ENCODE measurements around the gene HIGD1C.
"Not testable (repeated sequence)": the region's sequence is repeated elsewhere in the genome, so short reads cannot be mapped to it uniquely, and the experiment has no call there.

The HIGD1C gene

DNA sequence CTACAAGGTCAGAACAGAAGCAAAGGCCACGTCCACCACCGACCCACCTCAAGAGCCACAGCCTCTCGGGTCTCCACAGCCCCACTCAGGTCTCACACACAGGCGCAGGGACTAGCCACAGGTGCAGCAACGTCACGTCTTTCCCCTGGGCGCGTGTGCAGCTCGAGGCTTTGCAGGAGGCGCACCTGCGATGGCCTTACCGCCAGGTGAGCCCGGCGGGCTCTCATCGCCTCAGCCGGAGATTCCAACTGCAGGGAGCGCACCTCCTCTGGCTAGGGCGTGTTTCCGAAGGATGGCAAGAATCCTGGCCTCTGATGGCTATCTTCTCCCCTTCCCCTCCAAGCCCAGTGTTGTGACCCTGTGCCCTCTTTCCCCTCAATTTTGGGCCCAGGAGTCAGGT is at the start of gene HIGD1C:
Gene HIGD1C, plus strand, starts transcription at position 35 of the 400 bp plus-strand sequence. CDS start 1,455 bp downstream, outside the sequence.
- DNase-seq (ENCODE audit: low read depth) = no peak

DNA sequence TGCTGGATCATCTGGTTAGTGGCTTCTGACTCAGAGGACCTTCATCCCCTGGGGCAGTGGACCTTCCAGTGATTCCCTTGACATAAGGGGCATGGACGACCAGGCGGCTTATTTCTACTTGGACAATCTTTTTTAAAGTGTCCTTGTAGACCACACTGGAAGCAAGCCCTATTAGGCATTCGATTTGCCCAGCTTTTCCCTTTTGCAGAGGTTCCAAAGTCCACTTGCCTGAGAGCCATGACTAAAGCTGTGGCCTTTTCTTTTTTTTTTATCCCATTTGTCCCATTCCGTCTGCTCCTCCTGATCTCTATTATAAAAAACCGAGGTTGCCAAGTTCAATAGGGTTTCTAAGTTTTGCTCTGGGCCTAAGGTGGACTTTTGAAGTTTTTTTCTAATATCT is 43.9 kb upstream of the HIGD1C start:
- DNase-seq (ENCODE audit: low read depth) = not testable (repeated sequence)

DNA sequence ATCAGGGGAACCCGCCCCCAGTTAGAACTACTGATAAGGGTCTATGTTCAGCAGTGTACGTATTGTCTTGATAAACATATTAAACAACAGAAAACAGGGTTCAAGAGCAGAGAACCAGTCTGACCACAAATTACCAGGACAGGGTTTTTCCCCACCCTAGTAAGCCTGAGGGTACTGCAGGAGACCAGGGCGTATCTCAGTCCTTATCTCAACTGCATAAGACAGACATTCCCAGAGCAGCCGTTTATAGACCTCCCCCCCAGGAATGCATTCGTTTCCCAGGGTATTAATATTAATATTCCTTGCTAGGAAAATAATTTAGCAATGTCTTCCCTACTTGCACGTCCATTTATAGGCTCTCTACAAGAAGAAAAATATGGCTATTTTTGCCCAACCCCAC is 40.0 kb upstream of the HIGD1C start:
- not testable (repeated sequence) for DNase-seq (ENCODE audit: low read depth)

DNA sequence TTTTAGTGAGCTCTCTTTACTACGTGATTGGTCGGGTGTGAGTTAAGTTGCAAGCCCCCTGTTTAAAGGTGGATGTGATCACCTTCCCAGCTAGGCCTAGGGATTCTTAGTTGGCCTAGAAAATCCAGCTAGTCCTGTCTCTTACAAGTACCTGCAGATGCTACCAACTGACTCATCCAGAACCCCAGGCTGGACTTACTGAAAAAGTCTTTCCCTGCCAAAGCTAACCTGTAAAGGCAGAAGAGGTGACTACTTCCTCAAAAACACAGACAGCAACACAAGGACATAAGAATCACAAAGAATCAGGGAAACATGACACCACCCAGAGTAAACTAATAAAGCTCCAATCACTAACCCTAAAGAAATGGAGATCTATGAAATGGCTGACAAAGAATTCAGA is 39.1 kb upstream of the HIGD1C start:
- no peak for DNase-seq (ENCODE audit: low read depth)

DNA sequence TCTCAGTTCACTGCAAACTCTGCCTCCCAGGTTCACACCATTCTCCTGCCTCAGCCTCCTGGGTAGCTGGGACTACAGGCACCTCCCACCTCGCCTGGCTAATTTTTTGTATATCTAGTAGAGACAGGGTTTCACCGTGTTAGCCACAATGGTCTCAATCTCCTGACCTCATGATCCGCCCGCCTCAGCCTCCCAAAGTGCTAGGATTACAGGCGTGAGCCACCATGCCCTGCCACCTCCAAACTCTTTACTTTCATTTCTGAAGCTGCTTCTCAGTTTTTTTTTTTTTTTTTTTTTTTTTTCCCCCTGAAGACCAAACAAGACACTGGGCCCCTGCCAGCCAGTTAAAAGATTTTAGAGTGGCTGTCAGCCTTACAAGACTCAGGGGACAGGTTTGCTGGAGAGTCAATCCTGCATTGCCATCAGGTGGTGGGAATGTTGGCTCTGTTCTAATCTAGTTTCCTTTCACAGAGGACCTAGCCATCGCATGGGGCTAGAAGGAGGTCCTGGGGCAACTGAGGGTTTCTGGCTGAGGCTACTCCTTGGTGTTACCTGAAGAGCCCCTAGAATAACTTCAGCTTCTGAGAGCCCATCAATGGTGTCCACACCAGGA is 37.4 kb upstream of the HIGD1C start:
- DNase-seq (ENCODE audit: low read depth) = no peak

DNA sequence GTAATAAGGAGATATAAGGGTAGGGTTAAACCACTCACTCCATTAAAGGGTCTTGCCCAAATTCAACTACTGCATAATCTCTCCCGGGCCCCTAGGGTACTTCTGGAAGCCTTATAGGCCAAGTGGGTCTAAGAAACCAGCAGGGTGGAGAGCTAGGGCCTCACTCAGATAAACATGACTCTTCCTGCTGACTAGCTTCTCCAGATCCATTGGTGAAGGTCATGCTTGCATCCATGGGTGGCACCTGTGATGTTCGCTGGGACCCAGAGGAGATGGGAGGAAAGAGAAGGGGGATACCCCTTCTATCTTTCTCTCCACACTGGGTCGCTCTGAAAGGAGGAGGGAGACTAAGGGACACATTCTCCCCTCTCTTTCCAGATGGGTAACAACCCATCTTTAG is 36.1 kb upstream of the HIGD1C start:
- no peak for DNase-seq (ENCODE audit: low read depth)

DNA sequence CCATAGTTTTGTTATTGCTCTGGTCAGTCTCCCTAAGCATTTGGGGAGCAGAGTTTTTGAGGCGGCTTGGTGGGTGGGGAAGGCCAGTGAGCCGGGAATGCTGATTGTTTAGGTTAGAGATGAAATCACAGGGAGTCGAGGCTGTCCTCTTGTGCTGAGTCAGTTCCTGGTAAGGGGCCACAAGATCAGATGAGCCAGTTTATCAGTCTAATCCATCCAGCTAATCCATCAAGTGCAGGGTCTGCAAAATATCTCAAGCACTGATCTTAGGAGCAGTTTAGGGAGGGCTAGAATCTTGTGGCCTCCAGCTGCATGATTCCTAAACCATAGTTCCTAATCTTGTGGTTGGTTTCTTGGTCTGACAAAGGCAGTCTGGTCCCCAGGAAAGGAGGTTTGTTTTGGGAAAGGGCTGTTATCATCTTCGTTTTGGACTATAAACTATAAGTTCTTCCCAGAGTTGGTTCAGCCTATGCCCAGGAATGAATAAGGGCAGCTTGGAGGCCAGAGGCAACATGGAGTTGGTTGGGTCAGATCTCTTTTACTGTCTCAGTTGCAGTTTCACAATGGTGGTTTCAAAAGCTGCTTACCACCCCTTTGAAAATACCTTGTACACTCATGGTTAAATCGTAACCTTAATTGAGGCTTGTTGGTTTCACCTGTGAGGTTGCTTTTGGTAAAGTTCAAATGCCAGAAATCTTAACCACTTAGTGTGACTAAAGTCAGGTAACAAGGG is 33.6 kb upstream of the HIGD1C start:
- no peak for DNase-seq (ENCODE audit: low read depth)

DNA sequence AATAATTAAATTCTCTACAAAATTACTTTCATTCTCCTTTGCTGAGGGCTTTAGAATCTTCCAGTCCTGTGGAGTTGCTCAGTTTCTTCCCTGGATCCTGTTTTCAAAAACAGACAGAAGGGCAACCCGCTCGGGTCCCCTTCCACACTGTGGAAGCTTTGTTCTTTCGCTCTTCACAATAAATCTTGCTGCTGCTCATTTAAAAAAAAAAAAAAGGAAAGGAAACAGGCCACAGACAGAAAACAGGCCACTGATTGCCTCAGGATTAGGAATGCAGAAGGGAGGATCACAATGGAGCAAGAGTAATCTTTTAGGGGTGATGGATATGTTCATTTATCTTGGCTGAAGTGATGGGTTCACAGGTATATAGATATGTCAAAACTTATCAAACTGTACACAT is 29.5 kb upstream of the HIGD1C start:
- DNase-seq (ENCODE audit: low read depth) = no peak

DNA sequence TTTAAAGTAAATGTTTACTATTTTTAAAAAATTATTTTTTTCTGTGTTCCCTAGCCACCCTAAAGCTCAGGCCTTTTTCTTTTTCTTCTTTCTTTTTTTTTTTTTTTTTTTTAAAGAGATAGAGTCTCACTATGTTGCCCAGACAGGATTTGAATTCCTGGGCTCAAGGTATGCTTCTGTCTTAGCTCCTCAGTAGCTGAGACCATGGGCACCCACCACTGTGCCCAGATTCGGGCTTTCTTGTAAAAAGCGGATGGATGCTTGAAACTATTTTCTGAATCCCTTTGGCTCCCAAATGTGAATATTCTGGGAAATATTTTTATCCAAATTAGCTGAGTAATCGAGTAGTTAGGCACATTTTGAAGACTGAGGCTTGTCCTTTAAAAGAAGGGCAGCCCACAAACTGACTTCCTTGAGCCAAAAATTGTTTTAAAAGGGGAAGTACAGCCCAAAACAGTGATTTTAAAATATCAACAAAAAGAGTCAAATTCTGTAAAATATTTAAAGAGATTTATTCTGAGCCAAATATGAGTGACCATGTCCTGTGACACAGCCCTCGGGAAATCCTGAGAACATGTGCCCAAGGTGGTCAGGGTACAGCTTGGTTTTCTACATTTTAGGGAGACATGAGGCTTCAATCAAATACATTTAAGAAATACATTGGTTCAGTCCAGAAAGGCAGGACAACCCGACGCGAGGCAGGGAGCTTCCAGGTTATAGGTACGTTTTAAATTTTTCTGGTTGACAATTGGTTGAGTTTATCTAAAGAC is 28.8 kb upstream of the HIGD1C start:
- no peak for DNase-seq (ENCODE audit: low read depth)

DNA sequence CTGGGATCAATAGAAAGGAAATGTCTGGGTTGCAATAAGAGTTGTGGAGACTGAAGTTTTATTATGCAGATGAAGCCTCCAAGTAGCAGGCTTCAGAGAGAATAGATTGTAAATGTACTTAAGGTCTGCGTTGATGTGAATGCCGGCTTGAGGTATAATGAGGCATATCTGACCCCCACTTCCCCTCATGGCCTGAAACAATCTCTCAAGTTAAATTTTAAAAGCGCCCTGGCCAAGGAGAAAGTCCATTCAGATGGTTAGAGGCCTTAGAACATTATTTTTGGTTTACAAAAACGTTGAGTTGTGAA is 28.3 kb upstream of the HIGD1C start:
- no peak for DNase-seq (ENCODE audit: low read depth)

DNA sequence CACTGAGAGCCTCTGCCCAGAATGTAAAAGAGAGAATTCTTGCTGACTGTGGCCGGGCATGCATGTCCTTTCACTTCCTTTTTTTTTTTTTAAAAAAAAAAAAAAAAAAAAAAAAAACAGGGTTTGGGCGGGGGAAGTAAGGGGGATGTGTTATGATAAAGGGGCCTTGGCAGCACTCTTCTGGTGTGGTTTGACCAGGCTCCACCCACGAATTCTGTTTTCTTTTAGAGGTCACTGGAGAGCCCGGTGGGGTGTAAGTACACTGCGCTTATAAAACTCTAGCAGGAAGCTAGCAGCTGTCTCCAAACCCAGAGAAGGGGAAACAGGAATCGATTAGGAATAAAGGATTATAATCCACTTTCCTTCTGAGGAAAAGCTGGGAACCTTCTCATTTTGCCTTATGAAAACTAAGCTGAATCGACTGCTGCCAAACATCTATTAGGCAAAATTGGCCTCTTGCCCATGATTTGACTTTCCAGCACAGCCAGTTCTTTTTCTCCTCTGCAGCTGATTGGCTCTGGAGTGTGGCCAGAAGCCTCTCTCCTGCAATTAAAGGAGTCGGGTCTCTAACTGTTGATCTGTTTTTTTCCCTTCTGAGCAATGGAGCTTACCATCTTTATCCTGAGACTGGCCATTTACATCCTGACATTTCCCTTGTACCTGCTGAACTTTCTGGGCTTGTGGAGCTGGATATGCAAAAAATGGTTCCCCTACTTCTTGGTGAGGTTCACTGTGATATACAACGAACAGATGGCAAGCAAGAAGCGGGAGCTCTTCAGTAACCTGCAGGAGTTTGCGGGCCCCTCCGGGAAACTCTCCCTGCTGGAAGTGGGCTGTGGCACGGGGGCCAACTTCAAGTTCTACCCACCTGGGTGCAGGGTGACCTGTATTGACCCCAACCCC is 27.7 kb upstream of the HIGD1C start:
- DNase-seq (ENCODE audit: low read depth) = peak; percentile 10

DNA sequence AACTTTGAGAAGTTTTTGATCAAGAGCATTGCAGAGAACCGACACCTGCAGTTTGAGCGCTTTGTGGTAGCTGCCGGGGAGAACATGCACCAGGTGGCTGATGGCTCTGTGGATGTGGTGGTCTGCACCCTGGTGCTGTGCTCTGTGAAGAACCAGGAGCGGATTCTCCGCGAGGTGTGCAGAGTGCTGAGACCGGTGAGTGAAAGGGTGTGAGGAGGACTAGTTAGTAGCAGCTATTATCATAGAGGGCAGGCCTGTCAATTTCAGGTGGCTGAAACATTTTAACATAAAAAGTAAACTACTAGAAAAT is 27.0 kb upstream of the HIGD1C start:
- no peak for DNase-seq (ENCODE audit: low read depth)

DNA sequence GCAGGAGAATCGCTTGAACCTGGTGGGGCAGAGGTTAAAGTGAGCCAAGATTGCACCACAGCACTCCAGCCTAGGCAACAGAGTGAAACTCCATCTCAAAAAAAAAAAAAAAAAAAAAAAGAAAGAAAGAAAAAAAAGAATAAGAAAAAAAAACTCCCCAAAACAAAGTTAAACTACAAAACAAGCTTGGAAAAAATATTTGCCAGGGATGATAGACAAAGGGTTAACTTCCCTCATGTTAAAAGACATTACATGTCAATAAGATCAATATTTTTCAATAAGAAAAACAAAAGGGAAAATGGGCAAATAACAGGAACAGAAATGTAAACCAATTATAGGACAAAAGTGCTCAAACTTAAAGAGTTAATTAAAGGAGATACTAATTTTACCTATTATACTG is 26.4 kb upstream of the HIGD1C start:
- no peak for DNase-seq (ENCODE audit: low read depth)

DNA sequence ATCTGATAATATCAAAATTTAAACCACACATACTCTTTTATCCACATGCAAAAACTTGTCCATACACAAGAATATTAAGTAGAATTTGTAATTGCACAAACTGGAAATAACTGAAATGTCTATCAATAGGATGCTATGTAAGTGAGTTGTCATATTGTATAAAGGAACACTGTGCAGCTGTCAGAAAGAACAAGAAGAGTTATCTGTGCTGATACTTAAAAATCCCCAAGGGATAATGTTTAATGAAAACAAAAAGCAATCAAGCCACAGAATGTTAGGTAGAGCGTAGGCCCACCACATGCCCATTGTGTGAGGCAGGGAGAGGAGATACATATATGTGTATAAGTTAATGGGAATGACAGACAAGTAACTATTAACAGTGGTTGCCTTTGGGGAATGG is 25.9 kb upstream of the HIGD1C start:
- DNase-seq (ENCODE audit: low read depth) = no peak

DNA sequence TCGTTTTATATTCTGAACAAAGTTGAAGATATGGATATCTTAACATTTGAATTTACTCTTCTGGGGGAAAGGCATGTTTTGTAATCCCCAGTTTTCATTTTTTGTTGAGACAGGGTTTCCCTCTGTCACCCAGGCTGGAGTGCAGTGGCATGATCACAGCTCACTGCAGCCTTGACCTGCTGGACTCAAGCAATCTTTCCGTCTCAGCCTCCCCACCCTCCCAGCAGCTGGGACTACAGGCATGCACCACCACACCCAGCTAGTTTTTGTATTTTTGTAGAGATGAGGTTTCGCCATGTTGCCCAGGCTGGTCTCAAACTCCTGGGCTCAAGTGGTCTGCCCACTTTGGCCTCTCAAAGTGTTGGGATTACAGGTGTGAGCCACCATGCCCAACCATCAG is 25.4 kb upstream of the HIGD1C start:
- DNase-seq (ENCODE audit: low read depth) = not testable (repeated sequence)

DNA sequence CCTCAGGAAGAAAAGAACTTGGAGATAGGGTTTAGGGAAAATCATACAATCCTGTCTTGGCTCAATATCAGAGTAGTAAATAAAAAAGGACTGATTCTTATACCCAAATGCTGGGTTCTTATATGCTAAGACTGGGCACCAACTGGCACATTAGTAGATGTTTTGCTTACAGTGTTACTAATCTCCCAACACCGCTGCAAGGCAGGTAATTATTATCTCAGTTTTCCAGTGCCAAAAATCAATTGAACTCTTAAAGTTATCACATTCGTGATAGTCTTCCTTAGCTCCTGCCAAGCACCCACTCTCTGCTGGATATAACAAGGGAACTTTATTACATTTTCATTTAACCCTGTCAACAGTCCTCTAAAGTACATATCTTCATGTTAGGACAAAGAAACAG is 25.0 kb upstream of the HIGD1C start:
- no peak for DNase-seq (ENCODE audit: low read depth)

DNA sequence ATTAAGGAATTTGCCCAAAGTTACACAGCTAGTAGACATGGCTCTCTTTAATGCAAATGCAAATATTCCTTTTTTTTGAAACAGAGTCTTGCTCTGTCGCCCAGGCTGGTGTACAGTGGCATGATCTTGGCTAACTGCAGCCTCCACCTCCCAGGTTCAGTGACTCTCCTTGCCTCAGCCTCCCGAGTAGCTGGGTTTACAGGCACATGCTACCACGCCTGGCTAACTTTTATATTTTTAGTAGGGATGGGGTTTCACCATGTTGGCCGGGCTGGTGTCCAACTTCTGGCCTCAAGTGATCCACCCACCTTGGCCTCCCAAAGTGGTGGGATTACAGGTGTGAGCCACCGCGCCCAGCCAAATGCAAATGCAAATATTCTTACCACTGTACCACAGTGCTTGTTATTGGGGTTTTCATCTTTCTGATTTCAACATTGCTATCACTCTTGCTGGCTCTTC is 24.5 kb upstream of the HIGD1C start:
- DNase-seq (ENCODE audit: low read depth) = no peak

DNA sequence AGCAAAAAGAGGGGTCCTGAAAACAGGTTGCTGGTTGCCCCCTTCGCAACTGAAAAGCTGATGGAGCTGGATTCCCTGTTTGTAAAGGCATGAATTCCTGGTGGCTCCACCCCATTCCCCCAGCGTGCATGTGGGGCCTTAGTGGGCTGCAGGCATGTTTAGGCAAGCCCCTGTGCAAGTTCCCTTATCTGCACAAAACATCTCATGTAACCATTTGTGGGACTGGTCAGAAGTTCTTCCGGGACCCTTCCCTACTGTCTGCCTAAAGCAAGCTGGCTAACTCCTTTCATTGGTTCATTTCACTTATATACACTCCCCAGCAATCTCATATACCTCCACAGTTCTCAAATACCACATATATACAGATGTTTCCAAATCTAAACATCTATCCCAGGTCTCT is 24.0 kb upstream of the HIGD1C start:
- no peak for DNase-seq (ENCODE audit: low read depth)

DNA sequence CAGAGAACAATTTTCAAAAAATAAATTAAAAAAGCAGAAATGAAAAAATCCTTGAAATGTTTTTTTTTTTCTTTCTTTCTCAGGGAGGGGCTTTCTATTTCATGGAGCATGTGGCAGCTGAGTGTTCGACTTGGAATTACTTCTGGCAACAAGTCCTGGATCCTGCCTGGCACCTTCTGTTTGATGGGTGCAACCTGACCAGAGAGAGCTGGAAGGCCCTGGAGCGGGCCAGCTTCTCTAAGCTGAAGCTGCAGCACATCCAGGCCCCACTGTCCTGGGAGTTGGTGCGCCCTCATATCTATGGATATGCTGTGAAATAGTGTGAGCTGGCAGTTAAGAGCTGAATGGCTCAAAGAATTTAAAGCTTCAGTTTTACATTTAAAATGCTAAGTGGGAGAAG is 22.5 kb upstream of the HIGD1C start:
- no peak for DNase-seq (ENCODE audit: low read depth)

DNA sequence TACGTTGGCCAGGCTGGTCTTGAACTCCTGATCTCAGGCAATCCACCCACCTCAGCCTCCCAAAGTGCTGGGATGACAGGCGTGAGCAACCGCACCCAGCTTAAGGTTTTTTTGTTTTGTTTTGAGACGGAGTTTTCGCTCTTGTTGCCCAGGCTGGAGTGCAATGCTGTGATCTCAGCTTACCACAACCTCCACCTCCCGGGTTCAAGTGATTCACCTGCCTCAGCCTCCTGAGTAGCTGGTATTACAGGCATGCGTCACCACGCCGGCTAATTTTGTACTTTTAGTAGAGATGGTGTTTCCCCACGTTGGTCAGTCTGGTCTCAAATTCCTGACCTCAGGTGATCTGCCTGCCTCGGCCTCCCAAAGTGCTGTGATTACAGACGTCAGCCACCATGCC is 21.9 kb upstream of the HIGD1C start:
- DNase-seq (ENCODE audit: low read depth) = not testable (repeated sequence)

DNA sequence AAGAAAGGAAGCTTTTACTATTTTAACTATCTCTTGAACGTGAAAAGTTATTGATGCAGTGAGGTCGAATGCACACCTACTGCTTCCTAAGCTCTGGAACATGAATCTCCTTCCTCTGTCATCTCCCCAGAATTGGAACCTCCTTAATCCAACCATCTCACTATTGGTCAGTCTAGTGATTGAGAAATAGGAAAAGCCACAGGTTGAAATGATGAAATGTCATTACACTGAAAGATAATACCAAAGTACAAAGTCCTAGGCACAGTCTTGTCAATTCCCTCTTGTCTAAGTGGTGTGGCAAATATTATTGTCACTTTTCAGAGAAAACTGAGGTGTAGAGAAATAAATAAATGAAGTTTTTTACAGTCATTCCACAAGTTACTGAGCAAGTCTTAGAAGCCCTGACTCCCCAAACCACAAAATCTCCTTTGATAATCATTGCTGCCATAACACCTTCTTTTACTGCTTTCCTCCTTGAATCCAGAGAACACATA is 19.5 kb upstream of the HIGD1C start:
- no peak for DNase-seq (ENCODE audit: low read depth)

DNA sequence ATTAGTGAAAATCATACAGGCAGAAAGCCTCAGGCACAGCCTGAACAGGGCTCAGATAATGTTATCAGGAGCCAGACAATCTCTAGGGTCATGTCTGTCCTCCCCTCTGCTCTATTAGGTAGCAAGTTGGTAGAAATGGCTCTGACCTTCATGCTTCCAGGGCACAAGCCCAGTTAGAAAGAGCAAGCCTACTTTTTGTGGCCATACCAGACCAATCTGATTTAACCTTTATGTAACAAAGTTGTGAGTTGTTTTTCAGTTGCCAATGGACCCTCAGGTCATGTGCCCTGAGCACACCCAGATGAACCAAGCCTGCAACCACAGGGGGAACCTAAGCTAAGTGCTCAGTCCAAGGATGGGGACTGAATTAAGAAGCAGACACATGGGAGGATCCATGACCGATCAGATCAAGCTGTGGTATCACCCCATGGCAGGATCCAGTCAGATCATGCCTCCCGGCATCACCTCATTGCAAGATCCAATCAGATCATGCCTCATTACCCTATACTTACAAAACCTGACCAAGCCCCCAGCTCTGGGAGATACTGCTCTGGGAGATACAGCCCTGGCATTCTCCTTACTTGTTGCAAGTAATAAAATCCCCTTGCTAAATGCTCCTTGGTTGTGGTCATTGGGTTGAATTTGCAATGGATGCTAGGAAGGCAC is 18.8 kb upstream of the HIGD1C start:
- no peak for DNase-seq (ENCODE audit: low read depth)

Data from activated T-cell treated with anti-CD3 and anti-CD28 coated beads for 1 hour (primary cell).